Fibroblast of skin of right biceps (primary cell): ENCODE results near the gene CNIH2.
A peak's percentile ranks its signal among the peaks of the same experiment; 100 is the strongest.
"Not testable (repeated sequence)": the region's sequence is repeated elsewhere in the genome, so short reads cannot be mapped to it uniquely, and the experiment has no call there.

Source experiments
- DNase-seq: peaks from one replicate; pipeline ENCODE4 v3.0.0-alpha.2; 2013

Gene CNIH2

GRCh38 chr11:66292543-66293332 is 14.8 kb downstream of the CNIH2 start:
- DNase-seq = no peak

DNA sequence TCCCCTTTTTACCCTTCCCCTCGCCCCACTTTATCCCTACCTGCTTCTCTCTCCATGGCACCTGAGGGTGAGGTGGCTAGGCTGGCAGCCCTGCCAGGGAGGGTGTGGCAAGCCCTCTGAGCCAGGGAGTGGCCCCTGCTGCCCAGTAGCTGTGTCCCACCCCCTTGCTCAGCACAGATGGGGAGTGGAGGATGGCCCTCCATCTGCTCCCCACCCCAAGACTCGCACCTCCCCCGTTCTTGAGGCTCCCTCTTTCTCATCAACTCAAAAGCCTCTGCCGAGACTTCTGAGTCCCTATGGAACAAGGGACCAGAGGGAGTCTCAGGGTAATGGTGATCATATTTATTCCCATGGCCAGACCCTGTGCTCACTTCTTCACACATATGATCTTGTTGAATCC is 15.4 kb downstream of the CNIH2 start:
- no peak for DNase-seq

GRCh38 chr11:66293777-66294625 is 16.0 kb downstream of the CNIH2 start:
- DNase-seq = no peak

DNA sequence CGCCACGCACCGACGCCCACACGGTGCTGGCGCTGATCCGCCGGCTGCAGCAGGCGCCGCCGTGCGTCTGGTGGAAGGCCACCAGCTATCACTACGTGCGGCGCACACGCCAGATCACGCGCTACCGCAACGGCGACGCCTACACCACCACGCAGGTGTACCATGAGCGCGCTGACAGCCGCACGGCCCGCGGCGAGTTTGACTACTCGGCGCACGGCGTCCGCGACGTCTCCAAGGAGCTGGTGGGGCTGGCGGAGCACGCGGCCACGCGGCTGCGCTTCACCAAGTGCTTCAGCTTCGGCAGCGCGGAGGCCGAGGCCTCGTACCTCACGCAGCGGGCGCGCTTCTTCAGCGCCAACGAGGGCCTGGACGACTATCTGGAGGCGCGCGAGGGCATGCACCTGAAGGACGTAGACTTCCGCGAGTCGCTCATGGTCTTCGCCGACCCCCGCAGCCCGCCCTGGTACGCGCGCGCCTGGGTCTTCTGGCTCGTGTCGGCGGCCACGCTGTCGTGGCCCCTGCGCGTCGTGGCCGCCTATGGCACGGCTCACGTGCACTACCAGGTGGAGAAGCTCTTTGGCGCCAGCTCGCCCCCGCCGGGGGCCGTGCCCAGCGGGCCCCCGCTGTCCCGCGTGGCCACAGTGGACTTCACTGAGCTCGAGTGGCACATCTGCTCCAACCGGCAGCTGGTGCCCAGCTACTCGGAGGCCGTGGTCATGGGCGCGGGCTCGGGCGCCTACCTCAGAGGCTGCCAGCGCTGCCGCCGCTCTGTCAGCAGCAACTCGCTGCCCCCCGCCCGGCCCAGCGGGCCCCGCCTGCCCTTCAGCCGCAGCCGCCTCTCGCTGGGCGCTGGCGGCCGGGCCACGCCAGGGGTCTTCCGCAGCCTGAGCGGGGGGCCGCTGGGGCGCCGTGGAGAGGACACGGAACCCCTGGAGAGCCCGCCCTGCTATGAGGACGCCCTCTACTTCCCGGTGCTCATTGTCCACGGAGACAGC is 16.9 kb downstream of the CNIH2 start:
- DNase-seq = no peak

DNA sequence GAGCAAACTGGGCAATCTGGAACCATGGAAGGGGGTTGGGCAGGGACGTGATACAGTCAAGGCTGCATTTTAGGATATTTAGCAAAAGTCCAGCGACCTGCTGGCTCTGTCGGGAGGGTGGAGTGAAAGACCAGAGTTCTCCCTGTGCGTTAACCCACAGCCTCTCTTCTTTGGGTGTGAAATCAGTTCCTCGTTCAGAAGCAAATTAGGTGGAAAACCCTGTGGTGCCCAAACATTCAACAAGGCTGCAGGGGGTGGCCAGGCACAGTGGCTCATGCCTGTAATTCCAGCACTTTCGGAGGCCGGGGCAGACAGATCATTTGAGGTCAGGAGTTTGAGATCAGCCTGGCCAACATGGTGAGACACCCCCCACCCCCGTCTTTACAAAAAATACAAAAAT is 19.6 kb downstream of the CNIH2 start:
- DNase-seq = no peak

DNA sequence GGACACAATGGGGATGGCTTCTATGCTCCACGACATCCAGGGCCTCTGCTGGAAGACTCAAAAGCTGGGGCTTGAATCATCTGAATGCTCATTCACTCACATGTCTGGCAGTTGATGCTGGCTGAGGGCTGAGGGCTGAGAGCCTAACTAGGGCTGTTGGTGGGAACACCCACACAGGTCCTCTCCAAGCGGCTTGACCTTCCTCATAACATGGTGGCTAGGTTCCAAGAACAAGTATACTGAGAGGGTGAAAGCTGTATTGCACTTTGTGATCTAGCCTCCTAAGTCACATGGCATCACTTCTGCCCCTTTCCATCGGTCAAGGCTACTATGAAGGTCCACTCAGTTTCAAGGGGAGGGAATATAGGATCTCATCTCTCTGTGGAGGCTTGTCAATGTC is 21.2 kb downstream of the CNIH2 start:
- DNase-seq = no peak

DNA sequence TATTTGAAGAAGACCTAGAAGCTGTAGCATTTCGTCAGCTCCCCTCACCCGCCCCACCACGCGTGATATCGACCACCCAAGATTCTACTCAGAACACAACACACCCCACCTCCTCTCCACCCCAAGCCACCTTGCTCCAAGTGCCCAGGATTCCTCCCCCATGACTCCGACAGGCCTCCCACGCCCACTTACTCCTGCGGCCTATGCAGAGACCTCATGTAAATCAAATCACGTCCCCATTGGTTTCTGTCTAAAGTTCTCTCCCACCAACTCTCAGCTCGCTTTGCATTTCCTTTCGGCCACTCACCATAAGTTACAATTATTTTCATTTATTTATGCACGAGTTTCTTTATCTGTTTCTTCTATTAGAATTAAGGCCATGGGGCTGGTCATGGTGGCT is 24.7 kb downstream of the CNIH2 start:
- no peak for DNase-seq

GRCh38 chr11:66309475-66309874 is 31.5 kb downstream of the CNIH2 start:
- DNase-seq = no peak

- DNase-seq = no peak
Observed at GRCh38 chr11:66310324-66310723, 32.3 kb downstream of the CNIH2 start.

DNA sequence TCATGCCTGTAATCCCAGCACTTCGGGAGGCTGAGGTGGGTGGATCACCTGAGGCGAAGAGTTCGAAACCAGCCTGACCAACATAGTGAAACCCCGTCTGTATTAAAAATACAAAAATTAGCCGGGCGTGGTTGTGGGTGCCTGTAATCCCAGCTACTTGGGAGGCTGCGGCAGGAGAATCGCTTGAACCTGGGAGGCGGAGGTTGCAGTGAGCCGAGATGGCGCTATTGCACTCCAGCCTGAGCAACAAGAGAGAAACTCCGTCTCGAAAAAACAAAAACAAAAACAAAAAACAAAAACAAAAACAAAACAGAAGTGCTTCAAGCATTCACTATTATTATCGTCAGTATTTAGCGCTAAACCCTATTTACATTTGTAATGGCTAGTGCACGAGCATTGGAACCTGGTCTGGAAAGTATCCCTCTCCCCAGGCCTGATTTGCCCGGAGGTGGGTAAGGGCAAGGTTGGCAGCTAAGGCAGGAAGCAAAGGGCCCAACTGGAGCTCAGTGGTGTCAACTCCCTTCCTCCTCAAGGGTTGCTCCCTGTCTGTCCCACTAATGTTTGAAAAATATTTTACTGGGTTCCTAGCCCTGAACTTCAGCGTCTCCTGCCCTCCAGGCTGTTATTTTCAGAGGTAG is 32.9 kb downstream of the CNIH2 start:
- not testable (repeated sequence) for DNase-seq

DNA sequence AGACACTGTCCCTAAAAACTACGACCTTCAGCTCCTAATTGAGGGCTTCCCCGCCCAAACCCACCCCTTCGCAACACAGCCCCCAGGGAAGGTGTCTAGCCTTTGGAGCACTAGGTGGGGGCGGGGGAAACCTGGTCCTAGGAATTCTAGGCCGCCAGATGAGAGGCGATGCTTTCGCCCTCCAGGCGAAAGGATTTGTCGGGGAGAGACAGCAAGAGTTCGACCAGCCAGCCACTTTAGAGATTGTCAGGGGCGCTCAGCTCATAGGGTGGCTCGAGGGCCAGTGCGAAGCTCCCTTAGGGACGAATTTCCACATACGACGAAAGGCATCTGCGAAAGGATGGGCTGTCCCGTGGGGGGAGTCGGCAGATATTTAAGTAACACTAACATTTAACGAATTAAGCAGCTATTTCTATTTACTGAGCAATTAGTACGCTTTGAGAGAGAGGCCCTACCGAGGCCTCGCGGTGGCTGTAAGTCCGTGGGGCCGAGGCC is 33.5 kb downstream of the CNIH2 start:
- no peak for DNase-seq

DNA sequence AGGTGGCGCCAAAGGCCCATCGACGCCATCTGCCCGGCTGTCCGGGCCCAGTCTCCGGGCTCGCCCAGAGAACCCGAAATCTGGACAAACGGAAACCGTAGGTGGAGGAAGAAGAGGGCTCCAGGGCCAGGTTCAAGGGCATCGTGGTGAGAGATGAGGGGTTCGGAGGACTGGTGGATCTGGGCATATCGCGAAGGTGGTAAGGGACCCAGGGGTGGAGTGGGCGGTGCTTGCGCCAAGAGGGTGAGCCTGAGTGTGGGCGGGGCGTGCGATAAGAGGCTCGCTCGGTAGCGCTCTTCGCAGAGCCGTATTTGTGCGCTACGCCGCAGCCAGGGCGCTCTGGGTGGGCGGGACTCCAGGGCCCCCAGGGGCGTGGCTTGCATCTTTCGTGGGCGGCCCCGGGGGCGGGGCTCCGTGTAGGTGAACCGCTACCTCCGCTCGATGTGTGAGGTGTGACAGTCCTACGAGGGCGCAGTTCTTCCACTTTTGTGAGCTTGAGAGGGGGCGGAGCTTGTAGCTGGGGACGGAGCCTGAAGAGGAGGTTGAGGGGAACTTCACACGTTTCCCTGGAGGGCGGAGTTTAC is 34.1 kb downstream of the CNIH2 start:
- peak; percentile 90 for DNase-seq

DNA sequence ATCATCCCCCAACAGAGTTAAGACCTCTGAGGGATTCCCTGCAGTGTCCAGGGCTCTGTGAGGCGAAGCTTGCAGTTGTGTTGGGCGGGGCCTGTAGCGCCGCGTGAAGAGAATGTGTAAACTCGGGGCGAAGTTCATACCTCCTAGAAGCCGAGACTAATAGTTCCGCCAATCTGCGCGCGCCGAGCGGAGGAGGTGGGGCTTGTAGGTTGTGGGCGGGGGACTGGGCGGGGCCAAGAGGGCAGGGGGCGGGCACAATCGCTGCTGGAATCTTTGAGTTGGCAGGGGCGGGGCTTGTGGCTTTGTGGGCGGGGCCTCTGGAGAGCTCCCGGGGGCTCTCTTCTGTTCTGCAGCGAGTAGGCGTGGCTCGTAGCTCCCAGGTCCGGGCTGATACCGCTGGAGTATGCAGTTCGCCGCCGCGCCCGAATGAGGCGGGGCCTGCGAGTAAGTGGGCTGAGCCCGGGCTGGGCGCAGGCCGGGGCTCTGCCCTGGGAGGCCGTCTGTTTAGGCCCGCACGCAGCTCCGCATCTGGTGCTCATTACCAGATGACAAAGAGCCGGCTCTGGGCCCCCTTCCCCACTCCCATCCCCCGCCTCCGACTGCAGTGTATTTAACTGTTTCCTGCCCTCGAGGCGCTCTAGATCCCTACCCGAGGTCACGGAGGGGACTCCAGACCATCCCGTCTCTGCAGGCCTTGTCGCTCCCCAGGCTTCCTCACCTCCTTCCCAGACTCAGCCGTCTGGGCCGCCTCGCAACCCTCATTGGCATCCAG is 34.8 kb downstream of the CNIH2 start:
- peak; percentile 100 for DNase-seq

DNA sequence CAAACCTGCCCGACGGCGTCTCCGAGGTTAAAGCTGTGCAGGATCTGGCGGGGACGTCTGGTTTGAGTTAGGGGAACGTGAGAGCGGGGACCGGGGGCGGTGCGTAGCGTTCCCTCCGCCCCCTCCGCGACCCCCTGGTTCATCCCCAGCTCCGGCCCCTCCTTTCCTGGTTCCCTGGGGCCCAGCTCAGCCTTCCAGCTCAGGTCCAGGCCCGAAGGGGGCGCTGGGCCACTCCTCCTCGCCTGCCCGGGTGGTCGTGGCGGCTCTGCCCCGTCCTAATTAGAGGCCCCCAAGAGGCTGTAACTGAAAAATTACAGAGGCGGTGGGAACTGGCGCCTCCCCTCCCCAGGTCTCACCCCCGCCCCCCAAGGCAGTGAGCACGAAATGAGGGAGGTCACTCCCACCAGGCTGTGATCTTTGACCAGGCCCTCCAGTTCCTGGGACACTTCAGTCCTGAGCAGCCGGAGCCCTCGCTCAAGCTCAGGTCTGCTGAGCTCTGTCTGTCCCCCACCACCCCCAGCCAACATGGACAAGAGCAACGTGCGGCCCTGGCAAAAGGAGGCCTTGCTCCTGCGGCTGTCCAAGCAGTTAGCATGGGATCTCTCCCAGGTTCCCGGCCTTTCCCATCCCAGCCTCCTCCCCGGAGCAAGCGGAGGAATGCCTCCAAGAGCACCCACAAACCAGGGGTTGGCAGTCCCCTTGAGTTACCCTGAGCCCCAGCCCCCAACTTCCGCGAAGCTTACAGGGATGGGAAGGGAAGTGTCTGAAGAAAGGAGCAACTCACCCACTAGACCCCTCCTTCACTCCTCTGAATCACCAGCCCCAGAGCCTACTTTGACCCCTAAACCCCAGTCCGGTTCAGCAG is 35.6 kb downstream of the CNIH2 start:
- peak; percentile 67 for DNase-seq

DNA sequence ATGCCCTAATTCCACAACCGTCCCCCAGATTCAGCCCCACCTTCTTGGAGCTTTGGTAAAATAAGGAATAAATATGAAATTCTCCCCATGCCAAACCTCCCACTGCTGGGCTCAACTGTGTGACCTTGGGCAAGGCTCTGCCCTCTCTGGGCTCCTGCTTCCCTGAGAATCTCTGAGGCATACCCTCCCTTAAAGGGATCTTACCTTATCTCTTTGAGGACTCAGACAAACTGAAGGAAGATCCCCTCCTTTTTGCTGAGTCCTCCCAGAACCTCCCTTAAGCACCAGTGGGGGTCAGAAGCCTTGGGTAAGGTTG is 36.2 kb downstream of the CNIH2 start:
- no peak for DNase-seq

DNA sequence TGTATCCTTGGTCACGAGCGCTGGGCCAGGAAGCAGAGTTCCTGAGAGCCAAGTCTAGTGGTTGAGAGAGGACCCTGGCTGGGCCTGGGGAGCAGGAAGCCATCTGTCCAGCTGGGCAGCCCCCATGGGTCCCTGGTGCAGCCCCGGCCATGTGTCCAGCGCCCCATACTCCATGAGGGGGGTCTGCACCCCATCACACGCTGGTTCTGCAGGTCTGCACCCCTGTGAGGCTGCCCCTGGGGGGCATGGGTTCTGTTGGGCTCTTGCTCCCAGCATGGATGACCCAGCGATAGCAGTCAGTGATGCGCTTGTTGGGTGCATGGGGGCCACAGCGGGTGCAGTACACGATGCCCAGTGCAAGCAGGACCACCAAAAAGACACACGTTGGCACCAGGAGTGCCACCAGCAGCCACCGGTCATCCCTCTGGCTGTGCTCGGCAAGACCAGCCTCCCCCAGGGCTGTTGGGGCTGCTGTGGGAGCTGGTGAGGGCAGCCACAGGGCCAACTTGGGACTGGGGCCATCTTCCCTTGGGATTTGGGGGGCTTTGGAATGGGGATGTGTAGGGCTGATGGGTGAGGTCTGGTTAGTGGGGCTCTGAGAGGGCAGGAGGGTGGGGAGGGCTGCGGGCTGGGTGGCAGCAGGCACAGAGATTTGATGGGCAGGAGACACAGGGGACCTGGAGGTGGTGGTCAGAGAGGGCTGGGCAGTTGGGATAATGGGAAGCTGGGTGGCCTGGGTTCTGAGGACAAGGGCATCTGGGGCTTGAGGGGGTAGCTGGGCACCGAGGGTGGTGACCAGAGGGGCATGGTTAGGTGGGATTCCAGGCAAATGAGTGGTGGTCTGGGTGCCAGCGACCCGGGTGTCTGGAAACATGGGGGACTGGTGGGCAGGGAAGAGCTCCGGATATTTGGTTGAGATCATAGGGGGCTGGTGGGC is 36.9 kb downstream of the CNIH2 start:
- DNase-seq = no peak

DNA sequence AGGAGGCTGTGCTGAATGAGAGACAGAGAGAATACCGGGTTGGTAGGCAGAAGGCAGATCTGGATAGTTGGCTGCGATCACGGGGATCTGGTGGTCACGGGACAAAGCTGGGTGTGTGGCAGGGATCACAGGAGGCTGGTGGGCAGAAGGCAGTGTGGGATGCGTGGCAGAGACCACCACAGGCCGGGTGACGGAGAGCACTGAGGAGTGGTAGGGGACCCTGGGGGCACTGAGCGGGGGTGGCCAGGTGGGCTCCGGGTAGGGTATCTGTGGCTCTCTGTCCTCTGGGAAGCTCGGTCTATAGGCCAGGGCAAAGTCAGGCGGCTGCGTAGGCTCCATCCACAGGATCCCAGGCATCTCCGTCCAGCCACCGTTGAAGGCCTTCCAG is 37.5 kb downstream of the CNIH2 start:
- no peak for DNase-seq

- DNase-seq = no peak
Observed at GRCh38 chr11:66315921-66316811, 38.2 kb downstream of the CNIH2 start.
